SK-N-SH treated with all-trans-retinoic acid at 6 μM for 48 hours (cell line): ENCODE results near the gene DPYSL3.

ENCODE experiments used
- CSDC2 ChIP-seq: fragments of 250-450 bp; sonication (Bioruptor Pico); IDR thresholded peaks from 2 replicates; pipeline ENCODE4 v1.5.0; 2020; ENCODE audit warnings: mild to moderate bottlenecking, moderate library complexity
- ESRRG ChIP-seq: fragments of 250-450 bp; sonication (Bioruptor Pico); IDR thresholded peaks from 2 replicates; pipeline ENCODE4 v1.6.1; 2021; ENCODE audit warnings: mild to moderate bottlenecking
- ISL1 ChIP-seq: fragments of 250-450 bp; sonication (Bioruptor Pico); IDR thresholded peaks from 2 replicates; pipeline ENCODE4 v2.1.2; 2022; ENCODE audit warnings: mild to moderate bottlenecking, moderate library complexity
- OSR1 ChIP-seq: fragments of 250-450 bp; sonication (Bioruptor Pico); IDR thresholded peaks from 2 replicates; pipeline ENCODE4 v1.8.0; 2022; ENCODE audit warnings: moderate library complexity, mild to moderate bottlenecking, inconsistent platforms
- PATZ1 ChIP-seq: fragments of 250-450 bp; sonication (Bioruptor Pico); IDR thresholded peaks from 2 replicates; pipeline ENCODE4 v1.8.0; 2020; ENCODE audit warnings: mild to moderate bottlenecking, moderate library complexity, borderline replicate concordance
- SNAI2 ChIP-seq: fragments of 250-450 bp; sonication (Bioruptor Pico); IDR thresholded peaks from 2 replicates; pipeline ENCODE4 v1.5.0; 2020; ENCODE audit warnings: mild to moderate bottlenecking, moderate library complexity
- TCF4 ChIP-seq: fragments of 250-450 bp; sonication (Bioruptor Pico); IDR thresholded peaks from 2 replicates; pipeline ENCODE4 v1.8.0; 2021; ENCODE audit warnings: mild to moderate bottlenecking, moderate library complexity, borderline replicate concordance
- TOX ChIP-seq: fragments of 250-450 bp; sonication (Bioruptor Pico); IDR thresholded peaks from 2 replicates; pipeline ENCODE4 v1.8.0; 2021; ENCODE audit warnings: mild to moderate bottlenecking, moderate library complexity, borderline replicate concordance
- ZFP30 ChIP-seq: fragments of 450-650 bp; formaldehyde crosslinking; IDR thresholded peaks from 2 replicates; pipeline ENCODE4 v1.5.0; 2022; ENCODE audit warnings: mild to moderate bottlenecking, moderate library complexity
- ZNF8 ChIP-seq: fragments of 450-650 bp; formaldehyde crosslinking; IDR thresholded peaks from 2 replicates; pipeline ENCODE4 v1.5.0; 2020; ENCODE audit warnings: mild to moderate bottlenecking, moderate library complexity

GRCh38 chr5:147460380-147460779 lies 49.5 kb downstream of the DPYSL3 start:
- no peak for TF ChIP-seq TOX (CRISPR knock-in tag)
- TF ChIP-seq ESRRG (CRISPR knock-in tag), result no peak
- TF ChIP-seq ZNF8 (CRISPR knock-in tag), result no peak
- no peak for TF ChIP-seq ZFP30
- no peak for TF ChIP-seq OSR1 (CRISPR knock-in tag)
- no peak for TF ChIP-seq PATZ1 (CRISPR knock-in tag)
- TF ChIP-seq TCF4 (CRISPR knock-in tag), result no peak
- TF ChIP-seq ISL1 (CRISPR knock-in tag), result no peak
- no peak for TF ChIP-seq SNAI2 (CRISPR knock-in tag)
- no peak for TF ChIP-seq CSDC2
